H9 (cell line): ENCODE data around the gene IFRD2. TPM values are rescaled to one million over a fixed set of nuclear protein-coding genes. Genes with fewer than 3 reads are reported as not detected.

ENCODE experiments used
- DNase-seq: peaks from one replicate; pipeline ENCODE4 v3.0.0-alpha.2; 2017
- H2AFZ ChIP-seq: one replicate; pipeline ENCODE4 v1.6.1; 2013; ENCODE audit warnings: mild to moderate bottlenecking, low read length, control low read depth, moderate library complexity
- H2AK5ac ChIP-seq: 2 replicates; pipeline ENCODE4 v1.6.1; 2013; ENCODE audit warnings: low read length, control low read depth, mixed read lengths; ENCODE audit not compliant: insufficient read length
- H2BK120ac ChIP-seq: one replicate; pipeline ENCODE4 v1.6.1; 2013; ENCODE audit warnings: low read depth, mild to moderate bottlenecking, low read length, control low read depth, inconsistent platforms; ENCODE audit not compliant: poor library complexity, severe bottlenecking
- H2BK12ac ChIP-seq: 2 replicates; pipeline ENCODE4 v1.6.1; 2013; ENCODE audit warnings: low read length, control low read depth, mixed read lengths, low read depth; ENCODE audit not compliant: insufficient read length
- H2BK15ac ChIP-seq: 2 replicates; pipeline ENCODE4 v1.6.1; 2013; ENCODE audit warnings: low read depth, low read length, control low read depth
- H2BK20ac ChIP-seq: one replicate; pipeline ENCODE4 v1.6.1; 2013; ENCODE audit warnings: low read depth, mild to moderate bottlenecking, low read length, control low read depth, inconsistent platforms; ENCODE audit not compliant: poor library complexity, severe bottlenecking
- H2BK5ac ChIP-seq: 2 replicates; pipeline ENCODE4 v1.6.1; 2013; ENCODE audit warnings: low read length, control low read depth, mixed read lengths; ENCODE audit not compliant: insufficient read length
- H3K14ac ChIP-seq: 2 replicates; pipeline ENCODE4 v1.6.1; 2013; ENCODE audit warnings: low read length, control low read depth; ENCODE audit not compliant: insufficient read depth
- H3K18ac ChIP-seq: 2 replicates; pipeline ENCODE4 v1.6.1; 2013; ENCODE audit warnings: low read depth, mild to moderate bottlenecking, mixed read lengths, low read length, control low read depth; ENCODE audit not compliant: insufficient read length
- H3K23ac ChIP-seq: 2 replicates; pipeline ENCODE4 v1.6.1; 2013; ENCODE audit warnings: low read length, control low read depth, mixed read lengths, low read depth; ENCODE audit not compliant: insufficient read length
- H3K23me2 ChIP-seq: 2 replicates; pipeline ENCODE4 v1.6.1; 2013; ENCODE audit warnings: low read depth, mild to moderate bottlenecking, mixed read lengths, low read length, control low read depth; ENCODE audit not compliant: insufficient read length, poor library complexity, severe bottlenecking
- H3K27ac ChIP-seq: 2 replicates; pipeline ENCODE4 v1.5.1; 2013; ENCODE audit warnings: low read length, control low read depth, mixed read lengths, low read depth; ENCODE audit not compliant: insufficient read length
- H3K27me3 ChIP-seq: 2 replicates; pipeline ENCODE4 v1.6.1; 2013; ENCODE audit warnings: low read length, control low read depth, inconsistent platforms; ENCODE audit not compliant: insufficient read depth
- H3K4ac ChIP-seq: 2 replicates; pipeline ENCODE4 v1.6.1; 2013; ENCODE audit warnings: low read depth, mild to moderate bottlenecking, control low read depth, inconsistent platforms, low read length, moderate library complexity
- H3K4me1 ChIP-seq: 2 replicates; pipeline ENCODE4 v1.6.1; 2013; ENCODE audit warnings: low read length, control low read depth, inconsistent platforms; ENCODE audit not compliant: insufficient read depth
- H3K4me2 ChIP-seq: 2 replicates; pipeline ENCODE4 v1.6.1; 2013; ENCODE audit warnings: low read length, control low read depth, mixed read lengths; ENCODE audit not compliant: insufficient read length, insufficient read depth
- H3K56ac ChIP-seq: 2 replicates; pipeline ENCODE4 v1.6.1; 2013; ENCODE audit warnings: low read depth, mild to moderate bottlenecking, mixed read lengths, low read length, control low read depth; ENCODE audit not compliant: insufficient read length
- H3K79me1 ChIP-seq: 2 replicates; pipeline ENCODE4 v1.6.1; 2013; ENCODE audit warnings: low read depth, mild to moderate bottlenecking, moderate library complexity, low read length, control low read depth, inconsistent platforms; ENCODE audit not compliant: insufficient read depth, poor library complexity, severe bottlenecking
- H3K79me2 ChIP-seq: 2 replicates; pipeline ENCODE4 v1.6.1; 2013; ENCODE audit warnings: low read length, control low read depth, inconsistent platforms; ENCODE audit not compliant: insufficient read depth
- H3K9ac ChIP-seq: 2 replicates; pipeline ENCODE4 v1.6.1; 2013; ENCODE audit warnings: low read length, control low read depth, mixed read lengths; ENCODE audit not compliant: insufficient read length; ENCODE audit errors: extremely low read depth
- H3K9me3 ChIP-seq: one replicate; pipeline ENCODE4 v1.6.1; 2013; ENCODE audit warnings: low read depth, low read length, inconsistent platforms; ENCODE audit not compliant: control insufficient read depth
- H3T11ph ChIP-seq: one replicate; pipeline ENCODE4 v1.6.1; 2013; ENCODE audit warnings: mild to moderate bottlenecking, low read length, control low read depth, inconsistent platforms
- H4K20me1 ChIP-seq: one replicate; pipeline ENCODE4 v1.6.1; 2013; ENCODE audit not compliant: control insufficient read depth, insufficient read length, insufficient read depth
- H4K5ac ChIP-seq: 2 replicates; pipeline ENCODE4 v1.6.1; 2013; ENCODE audit warnings: low read depth, mild to moderate bottlenecking, mixed read lengths, low read length, control low read depth; ENCODE audit not compliant: insufficient read length
- H4K8ac ChIP-seq: replicated peaks from 2 replicates; pipeline ENCODE4 v1.6.1; 2013; ENCODE audit warnings: low read length, control low read depth, mixed read lengths, low read depth; ENCODE audit not compliant: insufficient read length
- H4K91ac ChIP-seq: 2 replicates; pipeline ENCODE4 v1.6.1; 2013; ENCODE audit warnings: low read depth, mild to moderate bottlenecking, moderate library complexity, mixed read lengths, low read length, control low read depth; ENCODE audit not compliant: insufficient read length
- H3K27ac Mint-ChIP-seq, 3 experiments: 2 replicates in 2 of 3; 3 replicates in 1 of 3; pipeline ENCODE4 v1.8.0; 2020 to 2021; ENCODE audit warnings: mixed read lengths in 3 of 3, mild to moderate bottlenecking in 1 of 3, moderate library complexity in 1 of 3
- H3K27me3 Mint-ChIP-seq: 2 replicates; pipeline ENCODE4 v1.8.0; 2021; ENCODE audit warnings: low read depth, mild to moderate bottlenecking, moderate library complexity, mixed read lengths
- H3K36me3 Mint-ChIP-seq, 3 experiments: 2 replicates in 2 of 3; 3 replicates in 1 of 3; pipeline ENCODE4 v1.8.0; 2020 to 2021; ENCODE audit warnings: low read depth in 3 of 3, mixed read lengths in 3 of 3; ENCODE audit not compliant: insufficient read depth in 1 of 3
- H3K4me1 Mint-ChIP-seq, 2 experiments: 2 replicates each; pipeline ENCODE4 v1.8.0; 2020; ENCODE audit warnings: mixed read lengths in 2 of 2
- H3K4me3 Mint-ChIP-seq, 2 experiments: 2 replicates in 1 of 2; 3 replicates in 1 of 2; pipeline ENCODE4 v1.8.0; 2020 to 2021; ENCODE audit warnings: mild to moderate bottlenecking in 2 of 2, mixed read lengths in 2 of 2, moderate library complexity in 1 of 2
- H3K9me3 Mint-ChIP-seq, 2 experiments: 2 replicates in 1 of 2; 3 replicates in 1 of 2; pipeline ENCODE4 v1.8.0; 2020; ENCODE audit warnings: mild to moderate bottlenecking in 2 of 2, mixed read lengths in 2 of 2, moderate library complexity in 1 of 2
- CTCF ChIP-seq: fragments of 200-600 bp; sonication (generic); conservative IDR thresholded peaks from 3 replicates; pipeline ENCODE4 v1.8.0; 2021; ENCODE audit warnings: antibody characterized with exemption, mild to moderate bottlenecking
- WGBS: extraction: QIAGEN DNeasy Blood & Tissue Kit; methylation state at CpG from one replicate; pipeline ENCODE4 v1.1.7; 2013; ENCODE audit warnings: missing lambda C conversion rate, low lambda C conversion rate, mixed read lengths; ENCODE audit not compliant: insufficient read length; ENCODE audit errors: extremely low coverage; 5-methylcytosine and 5-hydroxymethylcytosine counted together
- total RNA-seq: library from RNA; stranded (reverse); gene quantifications from 2 replicates; pipeline ENCODE4 v1.2.1, GENCODE V29; 2021

IFRD2 gene
- total RNA-seq, 1 experiment from 2014 or later, result 109 TPM

- Mint-ChIP-seq H3K36me3 (peaks cover 15 to 28% (median 19%) of the 10 kb centered on the region in 3 experiments; a peak in 6 of 7 replicates), H3K27me3 (no peaks in the 10 kb centered on the region), H3K4me3 (no peak overlapping the region; a peak in 1 of 5 replicates), H3K4me1 (peaks cover 15 to 16% of the 10 kb centered on the region in 2 experiments), H3K9me3 (no peaks in the 10 kb centered on the region; a peak in 1 of 5 replicates), H3K27ac (no peak overlapping the region)
- Histone ChIP-seq H3K9me3 (no peaks in the 10 kb centered on the region), H3K14ac (no peak overlapping the region), H2BK15ac (no peak overlapping the region), H4K5ac (no peak overlapping the region), H3K79me1 (no peaks in the 10 kb centered on the region), H3K4ac (no peak overlapping the region), H3K23me2 (peaks cover 11% of the 10 kb centered on the region), H3K27me3 (no peaks in the 10 kb centered on the region), H2BK120ac (no peak overlapping the region), H3K4me2 (no peak overlapping the region), H4K8ac (no peak overlapping the region), H3K9ac (no peak overlapping the region), H3T11ph (no peak overlapping the region), H2BK12ac (no peak overlapping the region), H2BK20ac (no peak overlapping the region), H3K4me1 (no peaks in the 10 kb centered on the region), H3K56ac (no peak overlapping the region), H4K20me1 (no peaks in the 10 kb centered on the region), H3K27ac (no peak overlapping the region), H4K91ac (no peak overlapping the region), H2AK5ac (no peak overlapping the region), H3K18ac (no peak overlapping the region), H2BK5ac (no peak overlapping the region), H2AFZ (no peak overlapping the region), H3K79me2 (peaks cover 3% of the 10 kb centered on the region; the same call in 1 of the 2 replicates), H3K23ac (no peak overlapping the region)
- DNase-seq, result no peak
- no peak for TF ChIP-seq CTCF
- WGBS, result no CpG with 5 or more reads among the region's 4 CpGs
These were observed 1.9 kb upstream of the IFRD2 start for GRCh38 chr3:50294089-50294488.
